T-helper 1 cell treated with Interleukin-12 subunit alpha and Interleukin-12 subunit beta and Interleukin-4 antibody, amounts not matched to agents 30 ng/mL and 1 ng/mL, for 36 hours (primary cell): ENCODE results near the gene FCN3. TPM values are rescaled to one million over a fixed set of nuclear protein-coding genes. Genes with fewer than 3 reads are reported as not detected.

Experiments used
- intact Hi-C: fragments of 100-400 bp; cut with micrococcal nuclease; formaldehyde crosslinking; loops from one replicate; pipeline ENCODE4 v1.15.1; 2024
- total RNA-seq: library from RNA; stranded (reverse); gene quantifications from 2 replicates; pipeline ENCODE4 v1.2.3, GENCODE V29; 2022

FCN3 gene
- total RNA-seq, 1 donor from 2014 or later, result not detected

- intact Hi-C loops, result no loop called here
Measured at GRCh38 chr1:27345272-27345671, 29.4 kb downstream of the FCN3 start.

GRCh38 chr1:27343639-27344025 lies 31.0 kb downstream of the FCN3 start:
- intact Hi-C loops, result loop anchor here (1.0 to 5.0 kb wide), 5 partner anchors 11 to 651 kb away; partner anchors contain the start of gene TMEM222

- intact Hi-C loops, result loop anchor here (1.0 to 5.0 kb wide), 7 partner anchors 11 to 651 kb away; partner anchors contain the start of genes GPR3 and TMEM222
Measured at GRCh38 chr1:27342778-27343638, 31.6 kb downstream of the FCN3 start.

GRCh38 chr1:27342391-27342777 lies 32.2 kb downstream of the FCN3 start:
- intact Hi-C loops, result loop anchor here (1.0 to 5.0 kb wide), 4 partner anchors 42 to 650 kb away; partner anchors contain the start of gene GPR3

GRCh38 chr1:27341525-27342252 lies 32.9 kb downstream of the FCN3 start, which contains the start of gene SYTL1:
Gene SYTL1 (plus strand): TSS chr1:27342022. CDS start chr1:27345335, 3,313 bp downstream.
- intact Hi-C loops, result loop anchor here (1.0 to 5.0 kb wide), 5 partner anchors 8 to 649 kb away; partner anchors contain the start of gene GPR3

- intact Hi-C loops, result no loop called here
Measured at GRCh38 chr1:27339213-27339612, 35.4 kb downstream of the FCN3 start.

- intact Hi-C loops, result no loop called here
Measured at GRCh38 chr1:27338751-27339150, 35.9 kb downstream of the FCN3 start.

GRCh38 chr1:27336756-27337155 lies 37.9 kb downstream of the FCN3 start:
- intact Hi-C loops, result no loop called here

GRCh38 chr1:27335506-27336422 lies 38.9 kb downstream of the FCN3 start:
- intact Hi-C loops, result no loop called here

GRCh38 chr1:27333717-27334279 lies 40.8 kb downstream of the FCN3 start:
- intact Hi-C loops, result no loop called here

- intact Hi-C loops, result loop anchor here (1.0 kb wide), 3 partner anchors 11 to 272 kb away; partner anchors contain the start of gene AHDC1
Measured at GRCh38 chr1:27332536-27333281, 41.9 kb downstream of the FCN3 start.

- intact Hi-C loops, result loop anchor here (1.0 kb wide), 3 partner anchors 11 to 272 kb away; partner anchors contain the start of gene AHDC1
Measured at GRCh38 chr1:27331922-27332321, 42.7 kb downstream of the FCN3 start.

- intact Hi-C loops, result no loop called here
Measured at GRCh38 chr1:27331426-27331825, 43.2 kb downstream of the FCN3 start.

GRCh38 chr1:27330786-27331185 lies 43.8 kb downstream of the FCN3 start:
- intact Hi-C loops, result no loop called here

GRCh38 chr1:27327964-27328363 lies 46.7 kb downstream of the FCN3 start:
- intact Hi-C loops, result no loop called here

GRCh38 chr1:27325286-27325685 lies 49.3 kb downstream of the FCN3 start:
- intact Hi-C loops, result no loop called here

GRCh38 chr1:27322569-27323240 lies 51.9 kb downstream of the FCN3 start:
- intact Hi-C loops, result loop anchor here (1.0 to 5.0 kb wide), 11 partner anchors 21 to 890 kb away; partner anchors contain the start of genes AHDC1, DHDDS, FAM76A and GPR3

- intact Hi-C loops, result loop anchor here (1.0 to 5.0 kb wide), 11 partner anchors 21 to 890 kb away; partner anchors contain the start of genes AHDC1, DHDDS, FAM76A and GPR3
Measured at GRCh38 chr1:27321813-27322568, 52.6 kb downstream of the FCN3 start, which contains the start of gene TMEM222. Gene TMEM222 (plus strand): TSS chr1:27322163. CDS start chr1:27322198, 35 bp downstream.
